MM.1S (cell line): Measurements from ENCODE around the gene MPG.

ENCODE experiments used
- EZH2 ChIP-seq: fragments of 300-600 bp; sonication (generic); optimal IDR thresholded peaks from 2 replicates; pipeline ENCODE3; 2017; ENCODE audit warnings: low read depth, mild to moderate bottlenecking, antibody characterized with exemption, low read length, mixed read lengths
- TF ChIP-seq, protein P1 (sequence below): fragments of 300-600 bp; sonication (generic); IDR thresholded peaks from 2 replicates; pipeline ENCODE4 v1.5.1; 2016; ENCODE audit warnings: antibody characterized with exemption, low read length, mixed read lengths

- no peak for TF ChIP-seq EZH2
- TF ChIP-seq, protein P1, sequence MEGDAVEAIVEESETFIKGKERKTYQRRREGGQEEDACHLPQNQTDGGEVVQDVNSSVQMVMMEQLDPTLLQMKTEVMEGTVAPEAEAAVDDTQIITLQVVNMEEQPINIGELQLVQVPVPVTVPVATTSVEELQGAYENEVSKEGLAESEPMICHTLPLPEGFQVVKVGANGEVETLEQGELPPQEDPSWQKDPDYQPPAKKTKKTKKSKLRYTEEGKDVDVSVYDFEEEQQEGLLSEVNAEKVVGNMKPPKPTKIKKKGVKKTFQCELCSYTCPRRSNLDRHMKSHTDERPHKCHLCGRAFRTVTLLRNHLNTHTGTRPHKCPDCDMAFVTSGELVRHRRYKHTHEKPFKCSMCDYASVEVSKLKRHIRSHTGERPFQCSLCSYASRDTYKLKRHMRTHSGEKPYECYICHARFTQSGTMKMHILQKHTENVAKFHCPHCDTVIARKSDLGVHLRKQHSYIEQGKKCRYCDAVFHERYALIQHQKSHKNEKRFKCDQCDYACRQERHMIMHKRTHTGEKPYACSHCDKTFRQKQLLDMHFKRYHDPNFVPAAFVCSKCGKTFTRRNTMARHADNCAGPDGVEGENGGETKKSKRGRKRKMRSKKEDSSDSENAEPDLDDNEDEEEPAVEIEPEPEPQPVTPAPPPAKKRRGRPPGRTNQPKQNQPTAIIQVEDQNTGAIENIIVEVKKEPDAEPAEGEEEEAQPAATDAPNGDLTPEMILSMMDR, result no peak
Observed at GRCh38 chr16:35011-35677, 42.9 kb upstream of the MPG start.
